OCI-LY1 (cell line): Measurements from ENCODE around the gene RHEBL1.

Experiments
- H2AFZ ChIP-seq: fragments of 200-600 bp; sonication (generic), shearing (Covaris generic); 2 replicates; pipeline ENCODE4 v1.6.0; 2014; ENCODE audit warnings: antibody characterized with exemption, mild to moderate bottlenecking, low read length
- H3F3A ChIP-seq: fragments of 200-600 bp; sonication (generic), shearing (Covaris generic); 2 replicates; pipeline ENCODE4 v1.6.0; 2014; ENCODE audit warnings: mild to moderate bottlenecking, antibody characterized with exemption, low read length, moderate library complexity; ENCODE audit not compliant: insufficient read depth
- H3K27ac ChIP-seq: fragments of 200-600 bp; sonication (generic); 2 replicates; pipeline ENCODE4 v1.5.1; 2014; ENCODE audit warnings: low read length, mixed run types, mild to moderate bottlenecking, low read depth; ENCODE audit not compliant: poor library complexity, severe bottlenecking
- H3K27me3 ChIP-seq: fragments of 200-600 bp; sonication (generic); 2 replicates; pipeline ENCODE4 v1.6.0; 2014; ENCODE audit warnings: antibody characterized with exemption, mild to moderate bottlenecking, low read length, moderate library complexity; ENCODE audit not compliant: insufficient read depth
- H3K36me3 ChIP-seq: fragments of 200-600 bp; sonication (generic); 2 replicates; pipeline ENCODE4 v1.6.1; 2014; ENCODE audit warnings: mild to moderate bottlenecking, antibody characterized with exemption, low read length, moderate library complexity, mixed read lengths; ENCODE audit not compliant: insufficient read depth
- H3K4me1 ChIP-seq: fragments of 200-600 bp; sonication (generic); 2 replicates; pipeline ENCODE4 v1.5.1; 2014; ENCODE audit warnings: mild to moderate bottlenecking, low read length, moderate library complexity; ENCODE audit not compliant: insufficient read depth, severe bottlenecking
- H3K4me2 ChIP-seq: fragments of 200-600 bp; sonication (generic), shearing (Covaris generic); 2 replicates; pipeline ENCODE4 v1.6.1; 2014; ENCODE audit warnings: low read length
- H3K4me3 ChIP-seq: fragments of 200-600 bp; sonication (generic); 2 replicates; pipeline ENCODE4 v1.5.1; 2014; ENCODE audit warnings: low read length, low read depth, mild to moderate bottlenecking, mixed read lengths; ENCODE audit not compliant: poor library complexity, severe bottlenecking
- H3K79me2 ChIP-seq: fragments of 200-600 bp; shearing (Covaris generic); 2 replicates; pipeline ENCODE4 v1.6.1; 2016; ENCODE audit warnings: mixed run types, low read length, mixed read lengths; ENCODE audit not compliant: insufficient read depth
- H3K9ac ChIP-seq: fragments of 200-600 bp; sonication (generic), shearing (Covaris generic); 2 replicates; pipeline ENCODE4 v1.6.1; 2014; ENCODE audit warnings: mild to moderate bottlenecking, low read length, mixed read lengths
- H3K9me2 ChIP-seq: fragments of 200-600 bp; sonication (generic), shearing (Covaris generic); 2 replicates; pipeline ENCODE4 v1.6.1; 2014; ENCODE audit warnings: low read depth, mild to moderate bottlenecking, low read length, mixed read lengths
- H3K9me3 ChIP-seq: fragments of 200-600 bp; shearing (Covaris generic); 2 replicates; pipeline ENCODE4 v1.6.1; 2014; ENCODE audit warnings: low read length, mixed read lengths
- H4K20me1 ChIP-seq: fragments of 200-600 bp; sonication (generic), shearing (Covaris generic); 2 replicates; pipeline ENCODE4 v1.6.0; 2016; ENCODE audit warnings: mild to moderate bottlenecking, low read length; ENCODE audit not compliant: insufficient read depth
- CTCF ChIP-seq: fragments of 200-600 bp; sonication (generic), shearing (Covaris generic); IDR thresholded peaks from 2 replicates; pipeline ENCODE4 v1.5.1; 2017; ENCODE audit warnings: mild to moderate bottlenecking, antibody characterized with exemption, low read length, moderate library complexity, mixed read lengths
- EZH2 ChIP-seq: fragments of 200-600 bp; sonication (generic), shearing (Covaris generic); IDR thresholded peaks from 2 replicates; pipeline ENCODE4 v1.8.0; 2017; ENCODE audit warnings: borderline replicate concordance, mixed run types, mild to moderate bottlenecking, antibody characterized with exemption, low read length, moderate library complexity, mixed read lengths

Gene RHEBL1

GRCh38 chr12:49025463-49025862 lies 44.3 kb downstream of the RHEBL1 start:
- no peak overlapping the region for H3K9ac ChIP-seq
- no peaks in the 10 kb centered on the region for H3K9me2 ChIP-seq
- H3K9me3 ChIP-seq, result no peaks in the 10 kb centered on the region
- no peak overlapping the region for H3K4me2 ChIP-seq
- H3K36me3 ChIP-seq, result peaks cover 97% of the 10 kb centered on the region
- no peaks in the 10 kb centered on the region for H4K20me1 ChIP-seq
- TF ChIP-seq CTCF (no peak), EZH2 (no peak)
- no peak overlapping the region for H2AFZ ChIP-seq
- no peaks in the 10 kb centered on the region for H3K79me2 ChIP-seq
- no peaks in the 10 kb centered on the region for H3K4me1 ChIP-seq
- H3K27ac ChIP-seq, result no peak overlapping the region
- H3K4me3 ChIP-seq, result no peak overlapping the region
- H3K27me3 ChIP-seq, result no peaks in the 10 kb centered on the region
- no peaks in the 10 kb centered on the region for H3F3A ChIP-seq

- TF ChIP-seq EZH2, result no peak
- TF ChIP-seq CTCF, result no peak
- Histone ChIP-seq H3K9me2 (no peaks in the 10 kb centered on the region), H3K27me3 (no peaks in the 10 kb centered on the region), H3K9me3 (no peaks in the 10 kb centered on the region), H3F3A (peaks cover 2% of the 10 kb centered on the region; the same call in 1 of the 2 replicates), H2AFZ (no peak overlapping the region), H3K4me3 (no peak overlapping the region), H3K4me2 (no peak overlapping the region), H3K79me2 (no peaks in the 10 kb centered on the region), H3K27ac (no peak overlapping the region), H4K20me1 (no peaks in the 10 kb centered on the region), H3K36me3 (peaks cover 88% of the 10 kb centered on the region), H3K4me1 (peaks cover 5% of the 10 kb centered on the region), H3K9ac (no peak overlapping the region)
Measured at GRCh38 chr12:49024543-49024942, 45.2 kb downstream of the RHEBL1 start.

GRCh38 chr12:49023812-49024211 lies 46.0 kb downstream of the RHEBL1 start:
- no peak overlapping the region for H3K4me2 ChIP-seq
- peaks cover 12% of the 10 kb centered on the region for H3K4me1 ChIP-seq
- no peaks in the 10 kb centered on the region for H3K79me2 ChIP-seq
- no peak overlapping the region for H3K27ac ChIP-seq
- no peaks in the 10 kb centered on the region for H3K9me2 ChIP-seq
- H3K27me3 ChIP-seq, result no peaks in the 10 kb centered on the region
- TF ChIP-seq EZH2 (no peak), CTCF (no peak)
- H2AFZ ChIP-seq, result no peak overlapping the region
- no peak overlapping the region for H3K4me3 ChIP-seq
- no peaks in the 10 kb centered on the region for H4K20me1 ChIP-seq
- H3K9ac ChIP-seq, result no peak overlapping the region
- peaks cover 4% of the 10 kb centered on the region; the same call in 1 of the 2 replicates for H3F3A ChIP-seq
- H3K9me3 ChIP-seq, result no peaks in the 10 kb centered on the region
- H3K36me3 ChIP-seq, result peaks cover 81% of the 10 kb centered on the region
